ENCODE measurements around the gene NME2.

GRCh38 chr17:51154176-51154575 lies 12.0 kb upstream of the NME2 start:
- TF ChIP-seq KLF16 (tag by site-specific recombination; IDR thresholded peaks at IDR 0.05) (no peak), ZBTB21 (tag by site-specific recombination; IDR thresholded peaks at IDR 0.05) (no peak), REST (tag by site-specific recombination; IDR thresholded peaks at IDR 0.05) (no peak), GLI4 (tag by site-specific recombination; IDR thresholded peaks at IDR 0.05) (no peak), ZNF677 (tag by site-specific recombination; IDR thresholded peaks at IDR 0.05) (no peak), ZNF416 (tag by site-specific recombination; IDR thresholded peaks at IDR 0.05) (no peak), CTCF (tag by site-specific recombination; IDR thresholded peaks at IDR 0.05) (no peak)
